Dedifferentiated amniotic fluid mesenchymal stem cell (primary cell): ENCODE results near the gene ZNF146.
A peak's percentile ranks its signal among the peaks of the same experiment; 100 is the strongest.
"Not testable (repeated sequence)": the region's sequence is repeated elsewhere in the genome, so short reads cannot be mapped to it uniquely, and the experiment has no call there.

Source experiments
- DNase-seq: peaks from one replicate; pipeline ENCODE4 v3.0.0-alpha.2; 2016; ENCODE audit errors: extremely low spot score

ZNF146 gene

GRCh38 chr19:36214386-36215275, at the start of gene ZNF146, which contains the start of gene ZNF565:
ZNF146 (plus strand) TSS chr19:36215106; CDS start chr19:36236441, 21,335 bp downstream.
ZNF565 (minus strand) TSS chr19:36214665; CDS start chr19:36201985, 12,680 bp downstream.
- DNase-seq, result peak; percentile 98

GRCh38 chr19:36169084-36169760, 45.7 kb upstream of the ZNF146 start:
- no peak for DNase-seq

GRCh38 chr19:36172852-36173251, 42.1 kb upstream of the ZNF146 start:
- no peak for DNase-seq

DNA sequence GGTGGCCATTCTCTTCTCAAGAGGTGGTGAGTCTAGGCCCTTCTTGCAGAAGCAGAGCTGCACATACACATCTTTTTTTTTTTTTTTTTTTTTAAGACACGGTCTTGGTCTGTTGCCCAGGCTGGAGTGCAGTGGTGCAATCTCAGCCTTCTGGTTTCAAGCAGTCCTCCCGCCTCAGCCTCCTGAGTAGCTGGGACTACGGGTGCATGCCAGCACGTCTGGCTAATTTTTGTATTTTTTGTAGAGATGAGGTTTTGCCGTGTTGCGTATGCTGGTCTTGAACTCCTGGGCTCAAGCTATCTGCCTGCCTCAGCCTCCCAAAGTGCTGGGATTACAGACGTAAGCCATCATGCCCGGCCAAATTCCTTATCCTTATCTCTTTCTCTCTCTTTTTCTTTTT, 41.1 kb upstream of the ZNF146 start:
- not testable (repeated sequence) for DNase-seq

DNA sequence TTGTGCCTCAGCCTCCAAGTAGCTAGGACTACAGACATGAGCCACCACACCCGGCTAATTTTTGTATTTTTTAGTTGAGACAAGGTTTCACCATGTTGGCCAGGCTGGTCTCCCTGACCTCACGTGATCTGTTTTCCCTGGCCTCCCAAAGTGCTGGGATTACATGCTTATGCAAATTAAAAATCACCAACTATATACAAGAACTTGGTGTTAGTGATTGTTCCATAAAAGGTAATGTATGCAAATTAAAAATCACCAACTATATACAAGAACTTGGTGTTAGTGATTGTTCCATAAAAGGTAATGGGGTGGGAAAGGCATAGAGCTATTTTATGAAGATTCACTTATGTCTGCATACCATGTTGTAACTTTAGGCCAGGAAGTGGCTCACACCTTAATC, 35.8 kb upstream of the ZNF146 start:
- DNase-seq, result not testable (repeated sequence)

DNA sequence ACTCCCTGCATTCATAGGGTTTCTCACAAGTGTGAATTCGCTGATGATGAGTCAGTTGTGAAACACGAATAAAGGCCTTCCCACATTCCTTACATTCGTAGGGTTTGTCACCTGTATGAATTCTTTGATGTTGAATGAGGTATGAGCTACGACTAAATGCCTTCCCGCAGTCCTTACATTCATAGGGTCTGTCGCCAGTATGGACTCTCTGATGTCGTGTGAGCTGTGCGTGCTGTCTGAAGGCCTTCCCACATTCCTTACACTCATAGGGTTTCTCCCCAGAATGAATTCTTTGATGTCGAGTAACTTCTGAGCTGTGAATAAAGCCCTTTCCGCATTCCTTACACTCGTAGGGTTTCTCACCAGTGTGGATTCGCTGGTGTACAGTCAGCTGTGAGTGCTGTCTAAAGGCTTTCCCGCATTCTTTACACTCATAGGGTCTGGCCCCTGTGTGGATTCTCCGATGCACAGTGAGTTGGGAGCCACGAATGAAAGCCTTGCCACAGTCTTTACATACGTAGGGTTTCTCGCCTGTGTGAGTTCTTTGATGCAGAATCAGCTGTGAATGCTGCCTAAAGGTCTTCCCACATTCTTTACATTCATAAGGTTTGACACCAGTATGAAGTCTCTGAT, 32.2 kb upstream of the ZNF146 start:
- no peak for DNase-seq

- no peak for DNase-seq
Measured at GRCh38 chr19:36183245-36183628, 31.7 kb upstream of the ZNF146 start.

- not testable (repeated sequence) for DNase-seq
Measured at GRCh38 chr19:36186722-36187121, 28.2 kb upstream of the ZNF146 start.

DNA sequence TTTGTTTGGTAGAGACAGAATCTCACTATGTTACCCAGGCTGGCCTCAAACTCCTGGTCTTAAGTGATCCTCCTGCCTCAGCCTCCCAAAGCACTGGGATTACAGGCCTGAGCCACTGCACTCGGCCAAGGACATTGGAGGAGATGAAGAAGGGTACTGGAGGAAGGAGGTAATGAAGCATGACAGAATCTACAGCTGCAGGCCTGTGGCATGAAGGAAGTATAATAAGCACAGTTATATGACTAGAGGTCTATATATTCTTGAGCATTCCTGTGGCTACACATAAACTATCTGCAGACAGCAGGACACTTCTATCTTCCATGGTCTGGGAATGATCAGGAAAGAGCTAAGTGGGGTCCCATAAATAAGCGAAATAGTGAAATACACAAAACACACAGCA, 18.7 kb upstream of the ZNF146 start:
- no peak for DNase-seq

- DNase-seq, result no peak
Measured at GRCh38 chr19:36198119-36198518, 16.8 kb upstream of the ZNF146 start.

- DNase-seq, result no peak
Measured at GRCh38 chr19:36201684-36202083, 13.2 kb upstream of the ZNF146 start.

- DNase-seq, result no peak
Measured at GRCh38 chr19:36203293-36203692, 11.6 kb upstream of the ZNF146 start.

DNA sequence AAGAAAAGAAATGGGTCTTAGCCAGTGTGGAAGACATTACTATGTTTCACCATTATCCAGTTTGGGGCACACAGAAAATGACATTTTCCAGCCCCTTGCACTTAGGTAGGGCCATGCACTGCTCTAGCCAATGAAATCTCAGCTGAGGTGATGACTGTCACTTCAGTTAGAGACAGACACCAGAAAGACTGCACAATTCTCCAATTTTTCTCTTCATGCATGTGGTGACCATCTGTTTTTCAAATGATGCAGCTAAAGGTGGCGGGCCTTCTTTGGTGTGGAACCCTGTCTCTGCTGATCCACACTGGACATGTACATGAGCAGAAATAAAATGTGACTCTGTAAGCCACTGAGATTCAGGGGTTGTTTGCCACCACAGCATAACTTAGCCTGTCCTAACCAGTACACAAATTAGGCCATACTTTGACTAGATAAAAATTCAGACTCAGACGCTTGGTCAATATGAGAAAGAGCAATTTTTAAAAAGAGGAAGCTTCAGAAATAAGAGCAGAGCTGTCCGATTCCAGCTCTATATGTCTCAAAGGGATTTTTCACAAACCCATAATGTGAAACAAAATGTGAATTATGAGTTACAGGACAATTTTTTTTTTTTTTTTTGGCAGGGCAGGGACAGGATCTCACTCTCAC, 7.2 kb upstream of the ZNF146 start:
- no peak for DNase-seq

DNA sequence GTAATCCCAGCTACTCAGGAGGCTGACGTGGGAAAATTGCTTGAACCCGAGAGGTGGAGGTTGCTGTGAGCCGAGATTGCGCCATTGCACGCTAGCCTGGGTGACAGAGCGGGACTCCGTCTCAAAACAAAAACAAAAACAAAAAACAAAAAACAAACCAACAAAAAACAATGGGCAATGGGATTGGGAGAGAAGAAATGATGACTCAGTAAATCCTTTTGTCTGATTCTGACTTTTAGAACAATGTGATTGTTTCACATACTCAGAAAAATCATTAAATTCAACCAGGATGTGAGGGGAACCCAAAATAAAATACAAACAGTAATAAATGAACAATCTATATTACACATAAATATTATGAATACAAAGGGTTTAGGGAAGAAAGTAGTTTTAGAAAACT, 5.5 kb upstream of the ZNF146 start:
- DNase-seq, result no peak

DNA sequence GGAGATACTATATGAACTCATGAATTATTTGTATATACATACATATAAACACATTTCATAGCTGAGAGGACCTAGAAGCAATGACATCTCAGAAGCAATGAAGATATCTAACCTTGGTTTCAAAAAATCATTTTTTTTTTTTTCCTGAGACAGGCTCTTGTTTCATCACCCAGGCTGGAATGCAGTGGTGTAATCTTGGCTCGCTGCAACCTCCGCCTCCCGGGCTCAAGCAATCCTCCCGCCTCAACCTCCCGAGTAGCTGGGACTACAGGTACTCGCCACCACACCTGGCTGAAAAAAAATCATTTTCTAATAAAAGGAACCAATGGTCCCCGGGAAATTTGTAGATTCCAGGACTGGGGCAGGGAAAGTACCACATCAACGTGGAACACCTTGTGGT, 4.4 kb upstream of the ZNF146 start:
- no peak for DNase-seq

- no peak for DNase-seq
Measured at GRCh38 chr19:36212895-36213294, 2.0 kb upstream of the ZNF146 start.

DNA sequence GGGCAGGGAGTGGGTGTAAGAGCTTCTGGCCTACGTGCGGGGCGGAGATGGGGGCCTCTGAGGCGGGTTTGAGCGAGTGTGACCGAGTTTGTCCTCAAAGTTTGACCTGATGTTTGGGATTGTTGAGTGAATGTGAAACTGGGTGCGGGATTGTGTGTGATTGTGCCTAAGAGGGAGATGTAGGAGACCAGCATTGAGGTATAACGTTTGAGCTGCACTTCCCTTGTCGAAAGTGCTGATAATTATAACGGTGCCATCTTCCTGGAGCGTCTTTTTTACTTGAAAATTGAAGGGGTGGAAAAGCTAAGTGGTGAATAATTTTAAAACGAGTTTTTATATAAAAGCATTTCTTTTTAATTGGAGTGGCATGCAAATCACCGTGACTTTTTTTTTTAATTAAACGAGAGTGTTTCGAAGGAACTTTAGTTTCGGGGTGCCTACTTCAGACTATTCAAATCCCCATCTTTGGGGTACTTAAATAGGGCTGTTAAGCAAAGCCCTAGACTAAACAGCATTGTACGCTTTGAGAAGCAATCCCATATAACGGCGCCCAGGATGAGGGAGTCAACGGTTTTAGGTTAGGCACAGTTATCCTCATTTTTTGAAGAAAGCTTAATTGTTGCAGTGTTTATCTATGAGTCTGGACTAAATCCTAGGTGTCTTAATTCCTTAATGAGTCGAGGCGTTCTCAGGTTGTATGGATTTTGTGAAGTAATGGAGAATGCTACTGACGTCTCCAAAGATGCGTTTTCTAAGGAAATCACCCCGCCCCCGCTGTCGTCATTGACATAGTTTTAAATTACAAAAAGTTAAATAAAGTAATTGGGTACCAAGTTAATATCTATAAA, 594 bp downstream of the ZNF146 start:
- DNase-seq, result peak; percentile 74

GRCh38 chr19:36221474-36221873, 6.6 kb downstream of the ZNF146 start:
- DNase-seq, result no peak

- DNase-seq, result no peak
Measured at GRCh38 chr19:36222503-36222902, 7.6 kb downstream of the ZNF146 start.

- DNase-seq, result peak; percentile 34
Measured at GRCh38 chr19:36225219-36225892, 10.4 kb downstream of the ZNF146 start.
